Measurements from ENCODE around the gene ZNF582. TPM values are rescaled to one million over a fixed set of nuclear protein-coding genes. Genes with fewer than 3 reads are reported as not detected.

ZNF582 gene
- total RNA-seq, result 1.0 and 2.1 TPM in 2 replicates

DNA sequence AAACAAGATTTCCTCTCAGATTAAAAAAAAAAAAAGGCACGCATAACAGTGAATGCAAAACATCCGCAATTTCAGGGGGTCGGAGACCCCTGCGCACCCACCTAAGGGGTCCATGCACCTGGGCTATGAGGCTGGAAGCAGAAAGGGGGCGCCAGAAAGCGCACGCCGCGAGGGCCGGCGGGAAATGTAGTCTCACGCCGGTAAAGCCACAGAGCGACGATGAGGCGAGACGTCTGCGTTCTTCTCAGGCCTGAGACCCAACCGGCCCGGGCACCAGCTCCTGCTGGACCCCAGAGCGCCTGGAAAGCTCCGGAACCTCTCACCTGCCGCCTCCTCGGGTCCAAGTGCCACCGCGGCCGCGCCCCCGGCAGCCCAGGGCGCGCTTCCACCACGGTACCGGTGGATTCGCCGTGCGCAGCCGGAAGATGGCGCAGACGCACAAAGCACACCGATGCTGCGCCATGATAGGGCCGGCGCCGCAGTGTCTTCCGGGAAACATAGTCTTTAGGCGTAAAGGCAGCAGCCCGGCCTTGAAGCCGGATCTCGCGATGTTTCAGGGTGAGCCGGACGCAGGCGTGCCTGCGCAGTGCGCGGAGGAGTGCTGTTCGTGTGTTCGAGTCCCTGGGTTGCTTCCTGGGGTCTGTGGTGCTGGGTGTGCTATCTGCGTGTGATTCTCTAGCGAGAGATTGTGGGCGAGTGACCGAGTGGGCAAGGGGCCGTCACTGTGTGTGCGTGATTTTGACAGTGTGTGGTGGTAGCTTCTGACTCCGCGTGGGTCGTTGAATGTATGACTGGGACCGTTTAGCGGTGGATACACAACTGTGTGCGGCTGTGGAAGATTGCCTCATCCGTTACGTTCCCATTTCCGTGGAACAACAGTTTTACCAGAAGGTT lies at the start of gene ZNF582:
TSS of gene ZNF582 (minus strand) at position 416 of the 894 bp plus-strand sequence. CDS start 1,782 bp downstream, outside the sequence.
- Mint-ChIP-seq H3K4me3 (peak within 1 kb of the TSS; percentile 91), H3K9me3 (peaks cover 54% of the 10 kb centered on the region), H3K36me3 (ENCODE audit: low read depth) (peaks cover 23% of the 10 kb centered on the region), H3K27me3 (no peaks in the 10 kb centered on the region), H3K4me1 (peaks cover 5% of the 10 kb centered on the region), H3K27ac (peak within 1 kb of the TSS; percentile 84)
- DNase-seq, result peak; percentile 96
- intact Hi-C loops (cut with micrococcal nuclease), result loop anchor here (1.0 kb wide), 1 partner anchor 11 kb away; the partner anchor contains the start of gene ZNF583

DNA sequence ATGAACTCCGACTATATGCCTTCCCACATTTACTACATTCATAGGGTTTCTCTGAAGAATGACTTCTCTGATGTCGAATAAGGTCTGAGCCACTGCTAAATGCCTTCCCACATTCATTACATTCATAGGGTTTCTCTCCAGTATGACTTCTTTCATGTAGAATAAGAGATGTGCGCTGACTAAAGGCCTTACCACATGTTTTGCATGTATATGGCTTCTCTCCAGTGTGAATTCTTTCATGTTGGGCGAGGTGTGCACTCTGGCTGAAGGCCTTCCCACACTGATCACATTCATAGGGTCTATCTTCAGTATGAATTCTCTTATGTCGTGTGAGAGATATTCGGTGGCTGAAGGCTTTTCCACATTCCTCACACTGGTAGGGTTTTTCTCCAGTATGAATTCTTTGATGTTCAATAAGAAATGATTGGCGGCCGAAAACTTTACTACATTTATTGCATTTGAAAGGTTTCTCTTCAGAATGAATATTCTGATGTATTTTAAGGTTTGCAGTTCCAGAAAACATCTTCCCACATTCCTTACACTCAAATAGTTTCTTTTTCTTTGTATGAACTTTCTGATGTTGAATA lies 48.0 kb upstream of the ZNF582 start:
- no peak overlapping the region for H3K27ac Mint-ChIP-seq
- no peaks in the 10 kb centered on the region for H3K27me3 Mint-ChIP-seq
- no peak overlapping the region for H3K4me3 Mint-ChIP-seq
- no peaks in the 10 kb centered on the region for H3K4me1 Mint-ChIP-seq
- intact Hi-C loops (cut with micrococcal nuclease), result no loop called here
- DNase-seq, result no peak
- H3K9me3 Mint-ChIP-seq, result peaks cover 19% of the 10 kb centered on the region
- no peaks in the 10 kb centered on the region for H3K36me3 Mint-ChIP-seq (ENCODE audit: low read depth)

DNA sequence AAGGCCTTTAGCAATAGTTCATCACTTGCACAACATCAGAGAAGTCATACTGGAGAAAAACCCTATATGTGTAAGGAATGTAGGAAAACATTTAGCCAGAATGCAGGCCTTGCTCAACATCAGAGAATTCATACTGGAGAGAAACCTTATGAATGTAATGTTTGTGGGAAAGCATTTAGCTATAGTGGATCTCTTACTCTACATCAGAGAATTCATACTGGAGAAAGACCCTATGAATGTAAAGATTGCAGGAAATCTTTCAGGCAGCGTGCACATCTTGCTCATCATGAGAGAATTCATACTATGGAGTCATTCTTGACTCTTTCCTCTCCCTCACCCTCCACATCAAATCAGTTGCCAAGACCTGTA lies 30.6 kb upstream of the ZNF582 start:
- intact Hi-C loops (cut with micrococcal nuclease), result no loop called here
- H3K36me3 Mint-ChIP-seq (ENCODE audit: low read depth), result peaks cover 40% of the 10 kb centered on the region
- H3K4me3 Mint-ChIP-seq, result no peak overlapping the region
- H3K4me1 Mint-ChIP-seq, result no peaks in the 10 kb centered on the region
- DNase-seq, result no peak
- no peak overlapping the region for H3K27ac Mint-ChIP-seq
- H3K9me3 Mint-ChIP-seq, result peaks cover 36% of the 10 kb centered on the region
- no peaks in the 10 kb centered on the region for H3K27me3 Mint-ChIP-seq

DNA sequence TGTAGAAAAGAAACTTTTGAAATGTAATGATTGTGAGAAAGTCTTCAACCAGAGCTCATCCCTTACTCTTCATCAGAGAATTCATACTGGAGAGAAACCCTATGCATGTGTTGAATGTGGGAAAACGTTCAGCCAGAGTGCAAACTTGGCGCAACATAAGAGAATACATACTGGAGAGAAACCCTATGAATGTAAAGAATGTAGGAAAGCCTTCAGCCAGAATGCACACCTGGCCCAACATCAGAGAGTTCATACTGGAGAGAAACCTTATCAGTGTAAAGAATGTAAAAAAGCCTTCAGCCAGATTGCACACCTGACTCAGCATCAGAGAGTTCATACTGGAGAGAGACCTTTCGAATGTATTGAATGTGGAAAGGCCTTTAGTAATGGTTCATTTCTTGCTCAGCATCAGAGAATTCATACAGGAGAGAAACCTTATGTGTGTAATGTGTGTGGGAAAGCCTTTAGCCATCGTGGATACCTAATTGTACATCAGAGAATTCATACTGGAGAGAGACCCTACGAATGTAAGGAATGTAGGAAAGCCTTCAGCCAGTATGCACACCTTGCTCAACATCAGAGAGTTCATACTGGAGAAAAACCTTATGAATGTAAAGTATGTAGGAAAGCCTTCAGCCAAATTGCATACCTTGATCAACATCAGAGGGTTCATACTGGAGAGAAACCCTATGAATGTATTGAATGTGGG lies 30.1 kb upstream of the ZNF582 start:
- no peak overlapping the region for H3K27ac Mint-ChIP-seq
- H3K4me1 Mint-ChIP-seq, result no peaks in the 10 kb centered on the region
- no peaks in the 10 kb centered on the region for H3K27me3 Mint-ChIP-seq
- intact Hi-C loops (cut with micrococcal nuclease), result no loop called here
- no peak for DNase-seq
- H3K4me3 Mint-ChIP-seq, result no peak overlapping the region
- H3K9me3 Mint-ChIP-seq, result peaks cover 38% of the 10 kb centered on the region
- H3K36me3 Mint-ChIP-seq (ENCODE audit: low read depth), result peaks cover 44% of the 10 kb centered on the region

DNA sequence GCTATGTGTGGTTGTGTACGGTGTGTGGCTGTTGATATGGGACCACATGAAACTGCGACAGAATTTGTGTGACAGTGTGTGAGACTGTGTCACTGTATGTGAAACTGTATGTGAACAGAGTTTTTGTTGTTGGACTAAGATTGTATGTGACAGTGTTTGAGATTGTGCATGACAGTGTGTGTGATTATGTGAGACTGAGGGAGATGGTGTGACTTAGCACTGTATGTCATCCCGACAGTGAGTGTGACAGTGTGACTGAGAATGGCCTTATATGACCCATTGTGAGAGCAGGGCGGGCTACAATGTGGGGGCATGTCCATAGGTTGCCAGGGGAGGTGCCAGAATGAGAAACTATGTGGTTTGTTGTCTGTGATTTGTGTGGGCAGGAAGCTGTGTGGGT lies 11.7 kb upstream of the ZNF582 start:
- DNase-seq, result no peak
- Mint-ChIP-seq H3K36me3 (ENCODE audit: low read depth) (peaks cover 51% of the 10 kb centered on the region), H3K27me3 (no peaks in the 10 kb centered on the region), H3K9me3 (peaks cover 44% of the 10 kb centered on the region), H3K4me1 (peaks cover 21% of the 10 kb centered on the region), H3K4me3 (peak overlapping the region; percentile 84), H3K27ac (peak overlapping the region; percentile 95)
- intact Hi-C loops (cut with micrococcal nuclease), result loop anchor here (2.0 kb wide), 1 partner anchor 162 kb away; the partner anchor contains the start of gene ZNF470

DNA sequence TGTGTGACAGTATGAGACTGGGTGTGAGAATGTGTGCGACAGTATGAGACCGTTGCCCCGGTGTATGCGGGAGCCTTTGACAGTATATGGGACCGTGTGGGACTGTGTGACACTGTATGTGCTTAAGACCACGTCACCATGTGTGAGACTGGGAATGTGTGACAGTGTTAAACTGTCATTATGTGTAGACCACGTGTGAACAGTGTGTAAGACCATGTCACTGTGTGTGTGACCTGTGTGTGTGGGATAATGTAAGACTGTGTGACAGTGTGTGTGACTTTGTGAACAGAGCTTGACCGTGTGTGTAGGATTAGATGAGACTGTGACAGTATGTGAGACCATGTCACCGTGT lies 11.3 kb upstream of the ZNF582 start:
- intact Hi-C loops (cut with micrococcal nuclease), result loop anchor here (1.0 to 2.0 kb wide), 2 partner anchors 11 to 162 kb away; partner anchors contain the start of genes ZNF470 and ZNF582
- Mint-ChIP-seq H3K4me3 (peak overlapping the region; percentile 84), H3K4me1 (peaks cover 21% of the 10 kb centered on the region), H3K27me3 (no peaks in the 10 kb centered on the region), H3K36me3 (ENCODE audit: low read depth) (peaks cover 47% of the 10 kb centered on the region), H3K9me3 (peaks cover 42% of the 10 kb centered on the region), H3K27ac (peak overlapping the region; percentile 95)
- no peak for DNase-seq

DNA sequence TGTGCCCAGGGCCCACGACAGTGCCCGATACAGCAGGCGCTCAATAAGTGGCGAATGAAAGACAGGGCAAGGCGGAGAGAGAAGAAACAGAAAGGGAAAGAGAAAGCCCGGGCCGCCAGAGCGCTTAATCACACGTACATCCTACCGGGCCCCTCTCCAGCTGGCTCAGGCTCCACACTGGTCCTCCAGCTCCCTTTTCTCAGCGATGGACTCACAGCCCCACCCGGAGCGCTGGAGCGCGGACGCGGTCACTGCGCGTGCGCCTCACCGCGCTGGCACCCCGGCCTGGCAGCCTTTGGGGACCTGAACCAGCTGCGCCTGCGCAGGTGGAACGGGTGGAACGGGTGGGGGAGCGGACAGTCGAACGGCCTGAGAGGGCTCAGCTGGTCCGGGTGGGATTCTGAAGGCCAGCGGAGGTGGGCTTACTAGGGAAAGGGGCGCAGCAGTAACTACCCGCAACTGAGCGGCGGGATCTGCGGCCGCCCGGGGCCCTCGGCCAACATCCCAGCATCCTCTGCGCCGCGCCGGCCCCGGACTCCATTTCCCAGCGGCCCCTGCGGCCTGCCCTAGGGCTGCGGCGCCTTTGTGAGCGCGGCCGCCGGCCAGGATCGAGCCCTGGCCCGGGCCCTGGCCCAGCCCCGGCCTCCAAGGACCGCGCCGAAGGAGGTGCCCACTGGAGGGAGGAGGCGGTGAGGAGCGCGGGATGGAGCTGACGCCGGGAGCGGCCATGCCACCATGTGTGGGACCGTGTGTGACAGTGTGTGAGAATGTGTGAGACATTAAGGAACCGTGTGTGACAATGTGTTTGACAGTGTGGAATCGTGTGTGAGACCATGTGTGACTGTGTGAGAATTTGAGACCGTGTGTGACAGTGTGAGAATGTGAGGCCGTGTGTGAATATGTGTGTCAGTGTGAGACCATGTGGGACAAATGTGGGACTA lies 10.7 kb upstream of the ZNF582 start, which contains the start of gene ZNF583:
TSS of gene ZNF583 (plus strand) at position 569 of the 941 bp plus-strand sequence. CDS start 2,783 bp downstream, outside the sequence.
- Mint-ChIP-seq H3K27me3 (no peaks in the 10 kb centered on the region), H3K4me3 (peak within 1 kb of the TSS; percentile 84), H3K36me3 (ENCODE audit: low read depth) (peaks cover 47% of the 10 kb centered on the region), H3K4me1 (peaks cover 21% of the 10 kb centered on the region), H3K9me3 (peaks cover 46% of the 10 kb centered on the region), H3K27ac (peak within 1 kb of the TSS; percentile 95)
- DNase-seq, result peak; percentile 96
- intact Hi-C loops (cut with micrococcal nuclease), result loop anchor here (1.0 to 2.0 kb wide), 2 partner anchors 11 to 163 kb away; partner anchors contain the start of genes ZNF470 and ZNF582

DNA sequence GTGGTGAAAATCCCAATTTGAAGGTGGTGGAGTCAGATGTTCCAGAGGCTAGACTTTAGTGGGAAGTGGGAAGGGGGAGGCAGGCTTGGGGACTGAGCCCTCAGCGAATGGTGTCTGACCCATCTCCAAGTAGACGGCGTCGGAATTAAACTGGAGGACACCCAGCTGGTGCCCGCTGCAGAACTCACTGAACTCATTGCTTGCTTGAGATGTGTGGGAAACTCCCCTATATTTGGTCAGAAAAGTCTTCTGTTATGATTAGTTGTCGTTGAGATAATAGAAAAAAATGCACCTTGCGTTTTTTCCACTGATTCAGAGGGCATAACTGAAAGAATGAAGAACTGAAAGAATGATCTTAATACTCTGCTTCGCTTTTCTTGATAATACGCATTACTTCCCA lies 9.9 kb upstream of the ZNF582 start:
- peak overlapping the region; percentile 84 for H3K4me3 Mint-ChIP-seq
- H3K4me1 Mint-ChIP-seq, result peaks cover 21% of the 10 kb centered on the region
- intact Hi-C loops (cut with micrococcal nuclease), result no loop called here
- H3K27ac Mint-ChIP-seq, result peak overlapping the region; percentile 95
- H3K36me3 Mint-ChIP-seq (ENCODE audit: low read depth), result peaks cover 41% of the 10 kb centered on the region
- DNase-seq, result no peak
- peaks cover 41% of the 10 kb centered on the region for H3K9me3 Mint-ChIP-seq
- H3K27me3 Mint-ChIP-seq, result no peaks in the 10 kb centered on the region

DNA sequence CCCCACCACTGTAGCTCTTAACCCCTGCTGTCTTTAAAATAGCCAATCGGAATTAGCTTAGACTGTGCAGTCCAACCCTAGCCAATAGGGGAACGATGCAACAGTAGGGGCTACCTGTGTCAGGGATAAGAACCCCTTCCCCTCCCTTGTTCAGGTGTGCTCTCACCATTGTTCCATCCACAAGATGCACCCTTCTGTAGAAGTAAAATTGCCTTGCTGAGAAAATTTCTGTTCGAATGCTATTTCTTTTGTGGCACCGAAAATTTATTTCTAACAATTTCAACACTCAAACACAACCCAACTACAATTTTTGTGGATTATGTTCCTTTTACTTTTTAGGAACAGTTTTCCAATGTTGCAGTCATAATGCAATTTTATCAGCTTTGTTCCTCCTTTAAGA lies 7.2 kb upstream of the ZNF582 start:
- no peak for DNase-seq
- no peaks in the 10 kb centered on the region for H3K27me3 Mint-ChIP-seq
- H3K9me3 Mint-ChIP-seq, result peaks cover 46% of the 10 kb centered on the region
- H3K36me3 Mint-ChIP-seq (ENCODE audit: low read depth), result peaks cover 26% of the 10 kb centered on the region
- no peak overlapping the region for H3K27ac Mint-ChIP-seq
- H3K4me1 Mint-ChIP-seq, result peaks cover 21% of the 10 kb centered on the region
- intact Hi-C loops (cut with micrococcal nuclease), result no loop called here
- H3K4me3 Mint-ChIP-seq, result no peak overlapping the region

DNA sequence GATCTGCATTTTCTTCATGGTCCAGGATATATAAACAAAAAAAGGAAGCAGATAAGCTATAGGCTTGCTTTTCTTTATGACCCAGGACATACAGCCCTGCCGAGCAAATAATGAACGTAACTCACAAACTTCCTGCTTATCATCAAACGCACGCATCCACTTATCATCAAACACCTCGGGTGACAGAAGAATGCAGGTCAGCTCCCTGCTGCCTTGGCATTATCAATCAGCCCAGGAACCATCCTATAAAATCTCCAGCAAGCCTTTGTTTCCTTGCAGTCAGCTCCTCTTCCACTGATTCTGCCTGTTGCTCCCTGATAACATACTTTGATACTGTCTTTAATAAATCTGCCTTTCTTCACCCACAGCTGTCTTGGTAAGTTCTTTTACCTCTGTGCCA lies 5.5 kb upstream of the ZNF582 start:
- Mint-ChIP-seq H3K36me3 (ENCODE audit: low read depth) (peaks cover 15% of the 10 kb centered on the region), H3K27ac (no peak overlapping the region)
- intact Hi-C loops (cut with micrococcal nuclease), result no loop called here

DNA sequence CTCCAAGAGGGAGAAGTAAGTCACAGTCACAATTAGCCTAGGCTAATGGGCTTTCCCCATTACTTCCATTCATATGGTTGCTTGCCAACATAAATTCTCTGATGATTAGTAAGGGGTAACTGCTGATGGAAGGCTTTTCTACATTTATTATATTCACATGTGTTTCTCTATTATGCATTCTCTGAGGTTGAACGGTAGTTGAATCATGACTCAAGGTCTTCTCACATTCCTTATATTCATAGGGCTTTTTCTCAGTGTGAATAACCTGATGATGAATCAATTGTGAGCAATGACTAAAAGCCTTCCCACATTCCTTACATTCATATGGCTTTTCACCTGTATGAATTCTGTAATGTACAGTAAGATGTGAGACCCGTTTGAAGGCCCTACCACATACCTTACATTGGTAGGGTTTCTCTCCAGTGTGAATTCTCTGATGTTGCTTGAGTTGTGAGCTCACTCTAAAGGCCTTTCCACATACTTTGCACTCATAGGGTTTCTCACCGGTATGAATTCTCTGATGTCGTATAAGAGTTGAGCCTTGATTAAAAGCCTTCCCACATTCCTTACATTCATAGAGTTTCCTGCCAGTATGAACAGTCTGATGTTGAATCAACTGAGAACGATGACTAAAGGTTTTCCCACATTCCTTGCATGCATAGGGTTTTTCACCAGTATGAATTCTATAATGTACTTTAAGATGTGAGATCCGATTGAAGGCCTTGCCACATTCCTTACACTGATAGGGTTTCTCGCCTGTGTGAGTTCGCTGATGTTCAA lies 9.3 kb downstream of the ZNF582 start:
- H3K36me3 Mint-ChIP-seq (ENCODE audit: low read depth), result peaks cover 16% of the 10 kb centered on the region

More for the DNA sequence above, 5.5 kb upstream of the ZNF582 start:
- Mint-ChIP-seq H3K9me3 (peaks cover 46% of the 10 kb centered on the region), H3K27me3 (no peaks in the 10 kb centered on the region), H3K4me3 (no peak overlapping the region), H3K4me1 (peaks cover 9% of the 10 kb centered on the region)
- no peak for DNase-seq

DNA sequence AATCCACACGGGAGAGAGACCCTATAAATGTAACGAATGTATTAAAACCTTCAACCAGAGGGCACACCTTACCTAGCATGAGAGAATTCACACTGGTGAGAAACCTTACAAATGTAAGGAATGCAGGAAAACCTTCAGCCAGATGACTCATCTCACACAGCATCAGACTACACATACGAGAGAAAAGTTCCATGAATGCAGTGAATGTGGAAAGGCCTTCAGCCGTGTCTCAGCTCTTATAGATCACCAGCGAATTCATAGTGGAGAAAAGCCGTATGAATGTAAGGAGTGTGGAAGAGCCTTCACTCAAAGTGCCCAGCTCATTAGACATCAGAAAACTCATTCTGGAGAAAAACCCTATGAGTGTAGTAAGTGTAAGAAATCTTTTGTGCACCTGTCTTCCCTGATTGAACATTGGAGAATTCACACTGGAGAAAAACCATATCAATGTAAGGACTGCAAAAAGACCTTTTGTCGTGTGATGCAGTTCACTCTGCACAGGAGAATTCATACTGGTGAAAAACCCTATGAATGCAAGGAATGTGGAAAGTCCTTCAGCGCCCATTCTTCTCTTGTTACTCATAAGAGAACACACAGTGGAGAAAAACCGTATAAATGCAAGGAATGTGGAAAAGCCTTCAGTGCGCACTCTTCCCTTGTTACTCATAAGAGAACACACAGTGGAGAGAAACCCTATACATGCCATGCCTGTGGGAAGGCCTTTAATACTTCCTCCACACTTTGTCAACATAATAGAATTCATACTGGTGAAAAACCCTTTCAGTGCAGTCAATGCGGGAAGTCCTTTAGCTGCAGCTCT lies 16.0 kb downstream of the ZNF582 start:
- no peak overlapping the region for H3K27ac Mint-ChIP-seq
- H3K36me3 Mint-ChIP-seq (ENCODE audit: low read depth), result peaks cover 60% of the 10 kb centered on the region
- no peaks in the 10 kb centered on the region for H3K27me3 Mint-ChIP-seq
- intact Hi-C loops (cut with micrococcal nuclease), result no loop called here
- no peaks in the 10 kb centered on the region for H3K4me1 Mint-ChIP-seq
- no peak overlapping the region for H3K4me3 Mint-ChIP-seq
- DNase-seq, result no peak
- peaks cover 48% of the 10 kb centered on the region for H3K9me3 Mint-ChIP-seq

More for the DNA sequence above, 9.3 kb downstream of the ZNF582 start:
- intact Hi-C loops (cut with micrococcal nuclease), result no loop called here
- no peak overlapping the region for H3K4me3 Mint-ChIP-seq
- H3K27ac Mint-ChIP-seq, result no peak overlapping the region
- DNase-seq, result no peak
- no peaks in the 10 kb centered on the region for H3K4me1 Mint-ChIP-seq
- H3K9me3 Mint-ChIP-seq, result peaks cover 42% of the 10 kb centered on the region
- no peaks in the 10 kb centered on the region for H3K27me3 Mint-ChIP-seq
